H9 (cell line): Measurements from ENCODE around the gene BTG4. TPM values are rescaled to one million over a fixed set of nuclear protein-coding genes. Genes with fewer than 3 reads are reported as not detected.

Experiments
- DNase-seq: peaks from one replicate; pipeline ENCODE4 v3.0.0-alpha.2; 2017
- H2AFZ ChIP-seq: one replicate; pipeline ENCODE4 v1.6.1; 2013; ENCODE audit warnings: mild to moderate bottlenecking, low read length, control low read depth, moderate library complexity
- H2AK5ac ChIP-seq: 2 replicates; pipeline ENCODE4 v1.6.1; 2013; ENCODE audit warnings: low read length, control low read depth, mixed read lengths; ENCODE audit not compliant: insufficient read length
- H2BK120ac ChIP-seq: one replicate; pipeline ENCODE4 v1.6.1; 2013; ENCODE audit warnings: low read depth, mild to moderate bottlenecking, low read length, control low read depth, inconsistent platforms; ENCODE audit not compliant: poor library complexity, severe bottlenecking
- H2BK12ac ChIP-seq: 2 replicates; pipeline ENCODE4 v1.6.1; 2013; ENCODE audit warnings: low read length, control low read depth, mixed read lengths, low read depth; ENCODE audit not compliant: insufficient read length
- H2BK15ac ChIP-seq: 2 replicates; pipeline ENCODE4 v1.6.1; 2013; ENCODE audit warnings: low read depth, low read length, control low read depth
- H2BK20ac ChIP-seq: one replicate; pipeline ENCODE4 v1.6.1; 2013; ENCODE audit warnings: low read depth, mild to moderate bottlenecking, low read length, control low read depth, inconsistent platforms; ENCODE audit not compliant: poor library complexity, severe bottlenecking
- H2BK5ac ChIP-seq: 2 replicates; pipeline ENCODE4 v1.6.1; 2013; ENCODE audit warnings: low read length, control low read depth, mixed read lengths; ENCODE audit not compliant: insufficient read length
- H3K14ac ChIP-seq: 2 replicates; pipeline ENCODE4 v1.6.1; 2013; ENCODE audit warnings: low read length, control low read depth; ENCODE audit not compliant: insufficient read depth
- H3K18ac ChIP-seq: 2 replicates; pipeline ENCODE4 v1.6.1; 2013; ENCODE audit warnings: low read depth, mild to moderate bottlenecking, mixed read lengths, low read length, control low read depth; ENCODE audit not compliant: insufficient read length
- H3K23ac ChIP-seq: 2 replicates; pipeline ENCODE4 v1.6.1; 2013; ENCODE audit warnings: low read length, control low read depth, mixed read lengths, low read depth; ENCODE audit not compliant: insufficient read length
- H3K23me2 ChIP-seq: 2 replicates; pipeline ENCODE4 v1.6.1; 2013; ENCODE audit warnings: low read depth, mild to moderate bottlenecking, mixed read lengths, low read length, control low read depth; ENCODE audit not compliant: insufficient read length, poor library complexity, severe bottlenecking
- H3K27ac ChIP-seq: 2 replicates; pipeline ENCODE4 v1.5.1; 2013; ENCODE audit warnings: low read length, control low read depth, mixed read lengths, low read depth; ENCODE audit not compliant: insufficient read length
- H3K27me3 ChIP-seq: 2 replicates; pipeline ENCODE4 v1.6.1; 2013; ENCODE audit warnings: low read length, control low read depth, inconsistent platforms; ENCODE audit not compliant: insufficient read depth
- H3K4ac ChIP-seq: 2 replicates; pipeline ENCODE4 v1.6.1; 2013; ENCODE audit warnings: low read depth, mild to moderate bottlenecking, control low read depth, inconsistent platforms, low read length, moderate library complexity
- H3K4me1 ChIP-seq: 2 replicates; pipeline ENCODE4 v1.6.1; 2013; ENCODE audit warnings: low read length, control low read depth, inconsistent platforms; ENCODE audit not compliant: insufficient read depth
- H3K4me2 ChIP-seq: 2 replicates; pipeline ENCODE4 v1.6.1; 2013; ENCODE audit warnings: low read length, control low read depth, mixed read lengths; ENCODE audit not compliant: insufficient read length, insufficient read depth
- H3K56ac ChIP-seq: 2 replicates; pipeline ENCODE4 v1.6.1; 2013; ENCODE audit warnings: low read depth, mild to moderate bottlenecking, mixed read lengths, low read length, control low read depth; ENCODE audit not compliant: insufficient read length
- H3K79me1 ChIP-seq: 2 replicates; pipeline ENCODE4 v1.6.1; 2013; ENCODE audit warnings: low read depth, mild to moderate bottlenecking, moderate library complexity, low read length, control low read depth, inconsistent platforms; ENCODE audit not compliant: insufficient read depth, poor library complexity, severe bottlenecking
- H3K79me2 ChIP-seq: 2 replicates; pipeline ENCODE4 v1.6.1; 2013; ENCODE audit warnings: low read length, control low read depth, inconsistent platforms; ENCODE audit not compliant: insufficient read depth
- H3K9ac ChIP-seq: 2 replicates; pipeline ENCODE4 v1.6.1; 2013; ENCODE audit warnings: low read length, control low read depth, mixed read lengths; ENCODE audit not compliant: insufficient read length; ENCODE audit errors: extremely low read depth
- H3K9me3 ChIP-seq: one replicate; pipeline ENCODE4 v1.6.1; 2013; ENCODE audit warnings: low read depth, low read length, inconsistent platforms; ENCODE audit not compliant: control insufficient read depth
- H3T11ph ChIP-seq: one replicate; pipeline ENCODE4 v1.6.1; 2013; ENCODE audit warnings: mild to moderate bottlenecking, low read length, control low read depth, inconsistent platforms
- H4K20me1 ChIP-seq: one replicate; pipeline ENCODE4 v1.6.1; 2013; ENCODE audit not compliant: control insufficient read depth, insufficient read length, insufficient read depth
- H4K5ac ChIP-seq: 2 replicates; pipeline ENCODE4 v1.6.1; 2013; ENCODE audit warnings: low read depth, mild to moderate bottlenecking, mixed read lengths, low read length, control low read depth; ENCODE audit not compliant: insufficient read length
- H4K8ac ChIP-seq: replicated peaks from 2 replicates; pipeline ENCODE4 v1.6.1; 2013; ENCODE audit warnings: low read length, control low read depth, mixed read lengths, low read depth; ENCODE audit not compliant: insufficient read length
- H4K91ac ChIP-seq: 2 replicates; pipeline ENCODE4 v1.6.1; 2013; ENCODE audit warnings: low read depth, mild to moderate bottlenecking, moderate library complexity, mixed read lengths, low read length, control low read depth; ENCODE audit not compliant: insufficient read length
- H3K27ac Mint-ChIP-seq, 3 experiments: 2 replicates in 2 of 3; 3 replicates in 1 of 3; pipeline ENCODE4 v1.8.0; 2020 to 2021; ENCODE audit warnings: mixed read lengths in 3 of 3, mild to moderate bottlenecking in 1 of 3, moderate library complexity in 1 of 3
- H3K27me3 Mint-ChIP-seq: 2 replicates; pipeline ENCODE4 v1.8.0; 2021; ENCODE audit warnings: low read depth, mild to moderate bottlenecking, moderate library complexity, mixed read lengths
- H3K36me3 Mint-ChIP-seq, 3 experiments: 2 replicates in 2 of 3; 3 replicates in 1 of 3; pipeline ENCODE4 v1.8.0; 2020 to 2021; ENCODE audit warnings: low read depth in 3 of 3, mixed read lengths in 3 of 3; ENCODE audit not compliant: insufficient read depth in 1 of 3
- H3K4me1 Mint-ChIP-seq, 2 experiments: 2 replicates each; pipeline ENCODE4 v1.8.0; 2020; ENCODE audit warnings: mixed read lengths in 2 of 2
- H3K4me3 Mint-ChIP-seq, 2 experiments: 2 replicates in 1 of 2; 3 replicates in 1 of 2; pipeline ENCODE4 v1.8.0; 2020 to 2021; ENCODE audit warnings: mild to moderate bottlenecking in 2 of 2, mixed read lengths in 2 of 2, moderate library complexity in 1 of 2
- H3K9me3 Mint-ChIP-seq, 2 experiments: 2 replicates in 1 of 2; 3 replicates in 1 of 2; pipeline ENCODE4 v1.8.0; 2020; ENCODE audit warnings: mild to moderate bottlenecking in 2 of 2, mixed read lengths in 2 of 2, moderate library complexity in 1 of 2
- CTCF ChIP-seq: fragments of 200-600 bp; sonication (generic); conservative IDR thresholded peaks from 3 replicates; pipeline ENCODE4 v1.8.0; 2021; ENCODE audit warnings: antibody characterized with exemption, mild to moderate bottlenecking
- WGBS: extraction: QIAGEN DNeasy Blood & Tissue Kit; methylation state at CpG from one replicate; pipeline ENCODE4 v1.1.7; 2013; ENCODE audit warnings: missing lambda C conversion rate, low lambda C conversion rate, mixed read lengths; ENCODE audit not compliant: insufficient read length; ENCODE audit errors: extremely low coverage; 5-methylcytosine and 5-hydroxymethylcytosine counted together
- total RNA-seq: library from RNA; stranded (reverse); gene quantifications from 2 replicates; pipeline ENCODE4 v1.2.1, GENCODE V29; 2021

Gene BTG4
- total RNA-seq, 1 experiment from 2014 or later: not detected

DNA sequence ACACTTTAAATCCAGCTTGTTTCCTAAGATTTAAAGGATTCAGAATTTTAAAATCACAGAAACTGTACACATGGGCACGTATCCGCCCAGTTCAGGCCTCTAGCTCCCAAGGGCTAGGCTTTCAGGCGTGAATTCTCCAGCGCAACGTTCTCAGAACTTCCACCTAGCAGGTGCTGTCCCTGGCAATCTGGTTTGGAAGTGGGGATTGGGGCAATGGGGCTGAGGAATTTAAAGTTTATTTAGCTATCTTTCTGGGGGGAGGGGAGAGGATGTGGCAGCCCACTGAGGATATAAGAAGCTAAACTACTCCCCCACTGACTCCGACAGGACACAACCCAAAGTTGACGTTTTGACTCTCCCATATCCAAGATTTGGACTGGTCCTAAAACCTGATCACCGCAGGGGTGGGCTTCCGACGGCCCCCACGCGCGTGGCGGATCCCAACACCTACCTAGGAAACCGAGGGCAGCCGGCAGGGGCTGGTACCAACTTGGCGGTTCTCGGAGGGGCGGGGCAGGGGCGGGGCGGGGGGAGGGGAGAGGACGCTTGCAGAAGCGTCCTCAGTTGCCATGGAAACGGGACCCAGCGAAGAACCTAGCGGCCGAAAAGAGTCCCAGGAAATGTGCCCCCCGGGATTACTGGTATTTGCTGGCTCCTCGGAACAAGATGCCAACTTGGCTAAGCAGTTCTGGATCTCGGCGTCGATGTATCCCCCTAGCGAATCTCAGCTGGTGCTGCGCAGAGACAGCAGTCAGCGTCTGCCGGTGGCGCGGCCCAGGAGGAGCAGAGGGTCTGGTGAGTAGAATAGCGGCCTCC lies 2.2 kb upstream of the BTG4 start, which contains the start of gene HOATZ:
TSS of gene HOATZ (plus strand) at position 563 of the 816 bp plus-strand sequence. CDS start at position 570, 7 bp downstream.
- H3K4me1 ChIP-seq: peaks cover 3% of the 10 kb centered on the region; the same call in 1 of the 2 replicates
- H3K36me3 Mint-ChIP-seq: no peaks in the 10 kb centered on the region
- H4K5ac ChIP-seq: no peak within 1 kb of the TSS
- peaks cover 11 to 18% of the 10 kb centered on the region in 2 experiments for H3K4me1 Mint-ChIP-seq
- H3K27me3 Mint-ChIP-seq: peaks cover 44% of the 10 kb centered on the region
- no peak within 1 kb of the TSS for H2AK5ac ChIP-seq
- H2BK15ac ChIP-seq: no peak within 1 kb of the TSS
- H3K4ac ChIP-seq: no peak within 1 kb of the TSS
- no peak within 1 kb of the TSS for H2BK120ac ChIP-seq
- H2BK5ac ChIP-seq: no peak within 1 kb of the TSS
- H4K20me1 ChIP-seq: no peaks in the 10 kb centered on the region
- no peak within 1 kb of the TSS for H4K8ac ChIP-seq
- no peak within 1 kb of the TSS for H3K56ac ChIP-seq
- H3K27me3 ChIP-seq: peaks cover 13% of the 10 kb centered on the region; the same call in 1 of the 2 replicates
- no peak within 1 kb of the TSS for H3K9ac ChIP-seq
- H3K27ac Mint-ChIP-seq: peak within 1 kb of the TSS in 1 of 3 experiments; percentile 70; a peak in 1 of 7 replicates
- no peak within 1 kb of the TSS for H3K27ac ChIP-seq
- H3K79me2 ChIP-seq: no peaks in the 10 kb centered on the region
- H3K9me3 ChIP-seq: no peaks in the 10 kb centered on the region
- H3K4me2 ChIP-seq: peak within 1 kb of the TSS; percentile 80
- no peak within 1 kb of the TSS for H3K18ac ChIP-seq
- H2BK12ac ChIP-seq: no peak within 1 kb of the TSS
- no peak within 1 kb of the TSS for H3T11ph ChIP-seq
- no peak within 1 kb of the TSS for H3K14ac ChIP-seq
- peak within 1 kb of the TSS; percentile 61 to 79 for H3K4me3 Mint-ChIP-seq
- no peaks in the 10 kb centered on the region for H3K79me1 ChIP-seq
- H3K23ac ChIP-seq: no peak within 1 kb of the TSS
- no peak within 1 kb of the TSS for H2AFZ ChIP-seq
- no CpG with 5 or more reads among the region's 39 CpGs for WGBS
- no peak within 1 kb of the TSS for H2BK20ac ChIP-seq
- DNase-seq: peak; percentile 83
- TF ChIP-seq CTCF: peak; percentile 44; the same call in 2 of the 3 replicates
- H3K23me2 ChIP-seq: peaks cover 15% of the 10 kb centered on the region
- H3K9me3 Mint-ChIP-seq: no peaks in the 10 kb centered on the region; a peak in 1 of 5 replicates
- no peak within 1 kb of the TSS for H4K91ac ChIP-seq
